OCI-LY7 (cell line): ENCODE results near the gene INSRR. TPM values are rescaled to one million over a fixed set of nuclear protein-coding genes. Genes with fewer than 3 reads are reported as not detected.

Source experiments
- BruUV-seq: library from RNA; stranded (reverse); fragments of 400-500 nt; replicated peaks from 2 replicates; lab custom pipeline; 2021; lab: Mats Ljungman, UMichigan
- CTCF ChIA-PET: fragments of 300-600 bp; sonication (Branson Sonifier 250); formaldehyde crosslinking; loops from one replicate; lab custom pipeline; 2022; ENCODE audit warnings: antibody characterized with exemption; ENCODE audit not compliant: unreplicated experiment; lab: Charles Lee
- POLR2A ChIA-PET: fragments of 300-600 bp; sonication (Branson Sonifier 250); formaldehyde crosslinking; loops from one replicate; lab custom pipeline; 2022; ENCODE audit warnings: antibody characterized with exemption; lab: Charles Lee
- DNase-seq: peaks from one replicate; pipeline ENCODE4 v3.0.0-alpha.2; 2015; ENCODE audit warnings: low spot score
- H2AFZ ChIP-seq: fragments of 200-600 bp; sonication (generic), shearing (Covaris generic); 2 replicates; pipeline ENCODE4 v1.6.1; 2014; ENCODE audit warnings: mild to moderate bottlenecking, antibody characterized with exemption, low read length, moderate library complexity
- H3K27ac ChIP-seq: fragments of 200-600 bp; sonication (generic); 2 replicates; pipeline ENCODE4 v1.5.1; 2014; ENCODE audit warnings: mixed run types, low read depth, mild to moderate bottlenecking, moderate library complexity, low read length, inconsistent platforms; ENCODE audit not compliant: poor library complexity, severe bottlenecking
- H3K36me3 ChIP-seq: fragments of 200-600 bp; sonication (generic); 2 replicates; pipeline ENCODE4 v1.6.1; 2014; ENCODE audit warnings: mild to moderate bottlenecking, antibody characterized with exemption, low read length, moderate library complexity, mixed read lengths; ENCODE audit not compliant: insufficient read depth
- H3K4me1 ChIP-seq: fragments of 200-600 bp; sonication (generic); 2 replicates; pipeline ENCODE4 v1.5.1; 2014; ENCODE audit warnings: mild to moderate bottlenecking, low read length; ENCODE audit not compliant: insufficient read depth, poor library complexity, severe bottlenecking
- H3K4me2 ChIP-seq: fragments of 200-600 bp; sonication (generic); 2 replicates; pipeline ENCODE4 v1.6.1; 2014; ENCODE audit warnings: mild to moderate bottlenecking, low read length
- H3K4me3 ChIP-seq: fragments of 200-600 bp; sonication (generic); 2 replicates; pipeline ENCODE4 v1.5.1; 2014; ENCODE audit warnings: mild to moderate bottlenecking, low read depth, low read length; ENCODE audit not compliant: poor library complexity, severe bottlenecking
- H3K79me2 ChIP-seq: fragments of 200-600 bp; sonication (generic); 2 replicates; pipeline ENCODE4 v1.6.1; 2016; ENCODE audit warnings: low read depth, mild to moderate bottlenecking, low read length, moderate library complexity, mixed read lengths; ENCODE audit not compliant: insufficient read depth
- H3K9me2 ChIP-seq: fragments of 200-600 bp; sonication (generic); 2 replicates; pipeline ENCODE4 v1.6.1; 2016; ENCODE audit warnings: mild to moderate bottlenecking, low read length, mixed read lengths; ENCODE audit not compliant: insufficient read depth
- H3K9me3 ChIP-seq: fragments of 200-600 bp; sonication (generic); 2 replicates; pipeline ENCODE4 v1.6.1; 2014; ENCODE audit warnings: mild to moderate bottlenecking, mixed run types, low read length, mixed read lengths
- H4K20me1 ChIP-seq: fragments of 200-600 bp; sonication (generic); 2 replicates; pipeline ENCODE4 v1.6.1; 2014; ENCODE audit warnings: mild to moderate bottlenecking, antibody characterized with exemption, low read length, moderate library complexity, mixed read lengths; ENCODE audit not compliant: insufficient read depth
- CTCF ChIP-seq: fragments of 200-600 bp; sonication (generic); conservative IDR thresholded peaks from 2 replicates; pipeline ENCODE4 v1.5.1; 2014; ENCODE audit warnings: mild to moderate bottlenecking, antibody characterized with exemption, low read length, moderate library complexity, mixed read lengths
- EZH2phosphoT487 ChIP-seq: fragments of 200-600 bp; sonication (generic); IDR thresholded peaks from 2 replicates; pipeline ENCODE4 v1.6.1; 2018; ENCODE audit warnings: low read depth, borderline replicate concordance, mild to moderate bottlenecking, mixed run types, antibody characterized with exemption, low read length, moderate library complexity, mixed read lengths
- intact Hi-C: fragments of 100-400 bp; cut with micrococcal nuclease; formaldehyde crosslinking; loops from one replicate; pipeline ENCODE4 v1.10.0; 2022; ENCODE audit not compliant: unreplicated experiment
- total RNA-seq, 2 experiments: library from RNA; depleted of rRNA in 1 of 2; stranded (reverse); fragments of >200 nt in 1 of 2; shearing (Covaris generic) in 1 of 2; gene quantifications; 2 replicates each; pipeline ENCODE4 v1.2.3, GENCODE V29; 2014 to 2022

INSRR gene
- total RNA-seq, 2 experiments from 2014 or later, result not detected

- H3K4me2 ChIP-seq, result no peak overlapping the region
- intact Hi-C loops, result no loop called here
- H3K27ac ChIP-seq, result no peak overlapping the region
- no peak overlapping the region for H3K4me3 ChIP-seq
- no peak for DNase-seq
- H3K4me1 ChIP-seq, result no peaks in the 10 kb centered on the region
- ChIA-PET POLR2A (no interaction called here), CTCF (no interaction called here)
- no peaks in the 10 kb centered on the region for H4K20me1 ChIP-seq
- H3K36me3 ChIP-seq, result no peaks in the 10 kb centered on the region
- H3K79me2 ChIP-seq, result no peaks in the 10 kb centered on the region
- no peak overlapping the region for H2AFZ ChIP-seq
- H3K9me3 ChIP-seq, result no peaks in the 10 kb centered on the region
- no TSS peak for BruUV-seq
- no peak for TF ChIP-seq EZH2phosphoT487
- no peak for TF ChIP-seq CTCF
- no peaks in the 10 kb centered on the region for H3K9me2 ChIP-seq
Observed at GRCh38 chr1:156882543-156882942, 23.6 kb upstream of the INSRR start.

- DNase-seq, result no peak
- no peak for TF ChIP-seq EZH2phosphoT487
- TF ChIP-seq CTCF, result no peak
- H3K4me3 ChIP-seq, result no peak overlapping the region
- no peaks in the 10 kb centered on the region for H4K20me1 ChIP-seq
- ChIA-PET POLR2A (no interaction called here), CTCF (no interaction called here)
- no TSS peak for BruUV-seq
- H3K9me2 ChIP-seq, result no peaks in the 10 kb centered on the region
- no peaks in the 10 kb centered on the region for H3K9me3 ChIP-seq
- H3K4me1 ChIP-seq, result no peaks in the 10 kb centered on the region
- H3K79me2 ChIP-seq, result no peaks in the 10 kb centered on the region
- no peak overlapping the region for H3K27ac ChIP-seq
- H3K36me3 ChIP-seq, result no peaks in the 10 kb centered on the region
- H3K4me2 ChIP-seq, result no peak overlapping the region
- intact Hi-C loops, result no loop called here
- no peak overlapping the region for H2AFZ ChIP-seq
Observed at GRCh38 chr1:156881663-156882062, 22.7 kb upstream of the INSRR start.

- DNase-seq, result no peak
- Histone ChIP-seq H3K9me3 (no peaks in the 10 kb centered on the region), H3K79me2 (no peaks in the 10 kb centered on the region), H3K4me2 (no peak overlapping the region), H3K36me3 (no peaks in the 10 kb centered on the region), H3K9me2 (no peaks in the 10 kb centered on the region), H2AFZ (no peak overlapping the region), H4K20me1 (no peaks in the 10 kb centered on the region), H3K27ac (no peak overlapping the region), H3K4me1 (no peaks in the 10 kb centered on the region), H3K4me3 (no peak overlapping the region)
- CTCF ChIA-PET, result no interaction called here
- POLR2A ChIA-PET, result interaction anchor here (0.5 kb wide), 1 partner anchor 9 kb away, joined by 3 read pairs; no protein-coding TSS in a partner anchor
- TF ChIP-seq EZH2phosphoT487 (no peak), CTCF (no peak)
- no TSS peak for BruUV-seq
- intact Hi-C loops, result no loop called here
Observed at GRCh38 chr1:156881101-156881500, 22.2 kb upstream of the INSRR start.
